Liver (tissue), 9 donors: ENCODE data around the gene FCHSD1. TPM values are rescaled to one million over a fixed set of nuclear protein-coding genes. Genes with fewer than 3 reads are reported as not detected.

Source experiments
- DNase-seq: peaks from one replicate; pipeline ENCODE4 v3.0.0-alpha.2; 2017; ENCODE audit warnings: low spot score
- H3K27ac ChIP-seq, 2 donors: one replicate each; pipeline ENCODE4 v1.7.0; 2013; ENCODE audit warnings: inconsistent platforms in 2 of 2, low read length in 2 of 2, control low read depth in 1 of 2, low read depth in 1 of 2, mild to moderate bottlenecking in 1 of 2
- H3K27me3 ChIP-seq, 4 donors: one replicate each; pipeline versions ENCODE4 v1.6.1 to v1.7.0; 2013; ENCODE audit warnings: low read length in 3 of 4, inconsistent platforms in 1 of 4, mild to moderate bottlenecking in 1 of 4, moderate library complexity in 1 of 4; ENCODE audit not compliant: control insufficient read depth in 4 of 4, insufficient read depth in 4 of 4
- H3K36me3 ChIP-seq, 4 donors: one replicate each; pipeline versions ENCODE4 v1.6.1 to v1.7.0; 2013; ENCODE audit warnings: low read length in 3 of 4, mild to moderate bottlenecking in 3 of 4, low read depth in 1 of 4, moderate library complexity in 1 of 4; ENCODE audit not compliant: control insufficient read depth in 4 of 4, insufficient read depth in 3 of 4
- H3K4me1 ChIP-seq, 4 donors: one replicate each; pipeline versions ENCODE4 v1.6.1 to v1.7.0; 2013; ENCODE audit warnings: low read length in 3 of 4, mild to moderate bottlenecking in 3 of 4, moderate library complexity in 1 of 4; ENCODE audit not compliant: control insufficient read depth in 4 of 4, insufficient read depth in 4 of 4
- H3K4me3 ChIP-seq, 3 donors: one replicate each; pipeline versions ENCODE4 v1.6.1 to v1.7.0; 2013; ENCODE audit warnings: low read length in 3 of 3, control low read depth in 1 of 3, low read depth in 1 of 3, mild to moderate bottlenecking in 1 of 3
- H3K9ac ChIP-seq, 2 donors: one replicate each; pipeline ENCODE4 v1.7.0; 2013; ENCODE audit warnings: low read length in 2 of 2, mild to moderate bottlenecking in 2 of 2, moderate library complexity in 2 of 2, control low read depth in 1 of 2, low read depth in 1 of 2
- H3K9me3 ChIP-seq, 4 donors: one replicate each; pipeline versions ENCODE4 v1.6.1 to v1.7.0; 2013; ENCODE audit warnings: low read length in 3 of 4; ENCODE audit not compliant: control insufficient read depth in 4 of 4
- FOXA2 ChIP-seq: IDR thresholded peaks from 2 replicates; pipeline ENCODE4 v1.6.1; 2016; ENCODE audit warnings: antibody characterized with exemption
- GABPA ChIP-seq, 2 donors: IDR thresholded peaks in 1 of 2; conservative IDR thresholded peaks in 1 of 2; 2 replicates each; pipeline ENCODE4 v1.6.1; 2016; ENCODE audit warnings: antibody characterized with exemption in 2 of 2, mild to moderate bottlenecking in 1 of 2, moderate library complexity in 1 of 2
- HNF4A ChIP-seq, 2 donors: conservative IDR thresholded peaks; 2 replicates each; pipeline ENCODE4 v1.6.1; 2016; ENCODE audit warnings: antibody characterized with exemption in 2 of 2, mild to moderate bottlenecking in 2 of 2
- HNF4G ChIP-seq: IDR thresholded peaks from 2 replicates; pipeline ENCODE4 v1.6.1; 2016; ENCODE audit warnings: antibody characterized with exemption
- JUND ChIP-seq, 2 donors: IDR thresholded peaks; 2 replicates each; pipeline ENCODE4 v1.6.1; 2016; ENCODE audit warnings: antibody characterized with exemption in 2 of 2
- NR2F2 ChIP-seq: IDR thresholded peaks from 2 replicates; pipeline ENCODE4 v1.6.1; 2016; ENCODE audit warnings: antibody characterized with exemption
- RXRA ChIP-seq, 2 donors: IDR thresholded peaks; 2 replicates each; pipeline ENCODE4 v1.6.1; 2017 to 2018; ENCODE audit warnings: antibody characterized with exemption in 2 of 2, mild to moderate bottlenecking in 1 of 2
- SP1 ChIP-seq: IDR thresholded peaks from 2 replicates; pipeline ENCODE4 v1.6.1; 2018; ENCODE audit warnings: antibody characterized with exemption, mild to moderate bottlenecking
- TAF1 ChIP-seq: conservative IDR thresholded peaks from 2 replicates; pipeline ENCODE4 v1.6.1; 2016; ENCODE audit warnings: antibody characterized with exemption, mild to moderate bottlenecking
- YY1 ChIP-seq: IDR thresholded peaks from 2 replicates; pipeline ENCODE4 v1.6.1; 2016; ENCODE audit warnings: antibody characterized with exemption, mild to moderate bottlenecking
- WGBS: extraction: QIAGEN DNeasy Blood & Tissue Kit; methylation state at CpG from one replicate; pipeline ENCODE4 v1.1.7; 2013; 5-methylcytosine and 5-hydroxymethylcytosine counted together
- polyA plus RNA-seq, 2 donors: library from polyadenylated mRNA; stranded (reverse) in 1 of 2; unstranded in 1 of 2; fragments of 200-250 nt in 1 of 2; fragments of >200 nt in 1 of 2; fragmentation: Nextera tagmentation in 1 of 2; extraction: Ambion mirVana in 1 of 2; gene quantifications; one replicate each; pipeline versions ENCODE4 v1.2.1 to v1.2.3, GENCODE V29; 2013 to 2015
- total RNA-seq, 2 donors: library from RNA; depleted of rRNA; stranded (reverse); fragments of >200 nt; gene quantifications; one replicate each; pipeline ENCODE4 v1.2.3, GENCODE V29; 2014
- TF ChIP-seq, protein P1 (sequence below): IDR thresholded peaks from 2 replicates; pipeline ENCODE4 v1.6.1; 2016; ENCODE audit warnings: antibody characterized with exemption, mild to moderate bottlenecking
- TF ChIP-seq, protein P2 (sequence below): IDR thresholded peaks from 2 replicates; pipeline ENCODE4 v1.6.1; 2016; ENCODE audit warnings: antibody characterized with exemption
- TF ChIP-seq, protein P3 (sequence below): fragments of 150-350 bp; IDR thresholded peaks from 2 replicates; pipeline ENCODE4 v1.5.1; 2017; ENCODE audit warnings: improper control_type of control experiment, low read depth, low read length; ENCODE audit not compliant: missing input control
- TF ChIP-seq, protein P4 (sequence below): IDR thresholded peaks from 2 replicates; pipeline ENCODE4 v1.6.1; 2016; ENCODE audit warnings: antibody characterized with exemption
- donor health status: healthy.
- donor health status: healthy.
- donor health status: healthy.
- donor health status: healthy.
- donor health status: healthy.

FCHSD1 gene
- total and polyA plus RNA-seq, 4 donors: 1.3 to 6.4 (median 2.2) TPM

DNA sequence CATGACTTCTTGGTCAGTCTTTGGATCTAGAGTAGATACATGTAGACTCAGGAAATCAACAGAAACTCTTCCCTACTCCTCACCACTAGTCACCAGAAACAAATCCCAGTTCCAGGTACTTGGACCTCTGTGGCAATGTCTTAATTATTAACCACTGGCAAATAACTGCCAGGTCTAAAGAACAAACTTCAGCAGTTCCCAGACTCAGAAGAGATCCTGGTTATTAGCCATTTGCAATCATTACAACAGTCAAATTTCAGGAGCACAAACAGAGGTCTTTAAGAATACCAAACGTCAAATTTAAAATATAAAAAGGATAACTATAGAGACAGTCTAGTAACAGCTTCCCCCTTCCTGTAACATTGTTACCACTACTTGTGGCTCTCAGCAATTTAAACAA lies 42.7 kb downstream of the FCHSD1 start (continued):
- TF ChIP-seq, protein P1, sequence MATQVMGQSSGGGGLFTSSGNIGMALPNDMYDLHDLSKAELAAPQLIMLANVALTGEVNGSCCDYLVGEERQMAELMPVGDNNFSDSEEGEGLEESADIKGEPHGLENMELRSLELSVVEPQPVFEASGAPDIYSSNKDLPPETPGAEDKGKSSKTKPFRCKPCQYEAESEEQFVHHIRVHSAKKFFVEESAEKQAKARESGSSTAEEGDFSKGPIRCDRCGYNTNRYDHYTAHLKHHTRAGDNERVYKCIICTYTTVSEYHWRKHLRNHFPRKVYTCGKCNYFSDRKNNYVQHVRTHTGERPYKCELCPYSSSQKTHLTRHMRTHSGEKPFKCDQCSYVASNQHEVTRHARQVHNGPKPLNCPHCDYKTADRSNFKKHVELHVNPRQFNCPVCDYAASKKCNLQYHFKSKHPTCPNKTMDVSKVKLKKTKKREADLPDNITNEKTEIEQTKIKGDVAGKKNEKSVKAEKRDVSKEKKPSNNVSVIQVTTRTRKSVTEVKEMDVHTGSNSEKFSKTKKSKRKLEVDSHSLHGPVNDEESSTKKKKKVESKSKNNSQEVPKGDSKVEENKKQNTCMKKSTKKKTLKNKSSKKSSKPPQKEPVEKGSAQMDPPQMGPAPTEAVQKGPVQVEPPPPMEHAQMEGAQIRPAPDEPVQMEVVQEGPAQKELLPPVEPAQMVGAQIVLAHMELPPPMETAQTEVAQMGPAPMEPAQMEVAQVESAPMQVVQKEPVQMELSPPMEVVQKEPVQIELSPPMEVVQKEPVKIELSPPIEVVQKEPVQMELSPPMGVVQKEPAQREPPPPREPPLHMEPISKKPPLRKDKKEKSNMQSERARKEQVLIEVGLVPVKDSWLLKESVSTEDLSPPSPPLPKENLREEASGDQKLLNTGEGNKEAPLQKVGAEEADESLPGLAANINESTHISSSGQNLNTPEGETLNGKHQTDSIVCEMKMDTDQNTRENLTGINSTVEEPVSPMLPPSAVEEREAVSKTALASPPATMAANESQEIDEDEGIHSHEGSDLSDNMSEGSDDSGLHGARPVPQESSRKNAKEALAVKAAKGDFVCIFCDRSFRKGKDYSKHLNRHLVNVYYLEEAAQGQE: peak; percentile 57
- TF ChIP-seq SP1 (peak; percentile 77), TAF1 (no peak)

DNA sequence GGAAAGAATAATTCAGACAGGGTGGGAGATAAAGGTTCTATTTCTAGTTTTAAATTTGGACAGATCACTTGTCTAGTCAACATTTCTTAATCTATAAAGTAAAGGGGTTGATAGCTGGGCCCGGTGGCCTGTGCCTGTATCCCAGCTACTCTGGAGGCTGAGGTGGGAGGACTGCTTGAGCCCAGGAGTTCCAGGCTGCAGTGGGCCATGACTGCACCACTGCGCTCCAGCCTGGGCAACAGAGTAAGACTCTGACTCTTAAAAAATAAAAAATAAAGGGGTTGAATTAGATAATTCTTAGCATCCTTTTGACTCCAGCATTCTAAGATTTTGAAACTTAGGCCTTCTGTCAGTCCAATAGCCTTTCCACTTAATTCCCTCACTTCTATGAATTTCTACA lies 43.2 kb downstream of the FCHSD1 start:
- H3K9ac ChIP-seq: no peak overlapping the region
- WGBS: 62% methylated on average over 2 of the region's 2 CpGs
- no peaks in the 10 kb centered on the region for H3K9me3 ChIP-seq
- no peak for DNase-seq
- no peaks in the 10 kb centered on the region for H3K27me3 ChIP-seq
- peaks cover 23 to 73% (median 60%) of the 10 kb centered on the region in 4 donors for H3K4me1 ChIP-seq
- TF ChIP-seq HNF4G (no peak), GABPA (IDR thresholded peaks at IDR 0.05 in 1 of 2, conservative IDR thresholded peaks at IDR 0.05 in 1 of 2) (no peak), JUND (IDR thresholded peaks at IDR 0.05) (no peak), FOXA2 (no peak)
- TF ChIP-seq, protein P2, sequence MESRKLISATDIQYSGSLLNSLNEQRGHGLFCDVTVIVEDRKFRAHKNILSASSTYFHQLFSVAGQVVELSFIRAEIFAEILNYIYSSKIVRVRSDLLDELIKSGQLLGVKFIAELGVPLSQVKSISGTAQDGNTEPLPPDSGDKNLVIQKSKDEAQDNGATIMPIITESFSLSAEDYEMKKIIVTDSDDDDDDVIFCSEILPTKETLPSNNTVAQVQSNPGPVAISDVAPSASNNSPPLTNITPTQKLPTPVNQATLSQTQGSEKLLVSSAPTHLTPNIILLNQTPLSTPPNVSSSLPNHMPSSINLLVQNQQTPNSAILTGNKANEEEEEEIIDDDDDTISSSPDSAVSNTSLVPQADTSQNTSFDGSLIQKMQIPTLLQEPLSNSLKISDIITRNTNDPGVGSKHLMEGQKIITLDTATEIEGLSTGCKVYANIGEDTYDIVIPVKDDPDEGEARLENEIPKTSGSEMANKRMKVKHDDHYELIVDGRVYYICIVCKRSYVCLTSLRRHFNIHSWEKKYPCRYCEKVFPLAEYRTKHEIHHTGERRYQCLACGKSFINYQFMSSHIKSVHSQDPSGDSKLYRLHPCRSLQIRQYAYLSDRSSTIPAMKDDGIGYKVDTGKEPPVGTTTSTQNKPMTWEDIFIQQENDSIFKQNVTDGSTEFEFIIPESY: no peak
- peak overlapping the region; percentile 75 to 80 for H3K27ac ChIP-seq
- H3K36me3 ChIP-seq: no peaks in the 10 kb centered on the region
- H3K4me3 ChIP-seq: peak overlapping the region in 1 of 3 donors; percentile 15

DNA sequence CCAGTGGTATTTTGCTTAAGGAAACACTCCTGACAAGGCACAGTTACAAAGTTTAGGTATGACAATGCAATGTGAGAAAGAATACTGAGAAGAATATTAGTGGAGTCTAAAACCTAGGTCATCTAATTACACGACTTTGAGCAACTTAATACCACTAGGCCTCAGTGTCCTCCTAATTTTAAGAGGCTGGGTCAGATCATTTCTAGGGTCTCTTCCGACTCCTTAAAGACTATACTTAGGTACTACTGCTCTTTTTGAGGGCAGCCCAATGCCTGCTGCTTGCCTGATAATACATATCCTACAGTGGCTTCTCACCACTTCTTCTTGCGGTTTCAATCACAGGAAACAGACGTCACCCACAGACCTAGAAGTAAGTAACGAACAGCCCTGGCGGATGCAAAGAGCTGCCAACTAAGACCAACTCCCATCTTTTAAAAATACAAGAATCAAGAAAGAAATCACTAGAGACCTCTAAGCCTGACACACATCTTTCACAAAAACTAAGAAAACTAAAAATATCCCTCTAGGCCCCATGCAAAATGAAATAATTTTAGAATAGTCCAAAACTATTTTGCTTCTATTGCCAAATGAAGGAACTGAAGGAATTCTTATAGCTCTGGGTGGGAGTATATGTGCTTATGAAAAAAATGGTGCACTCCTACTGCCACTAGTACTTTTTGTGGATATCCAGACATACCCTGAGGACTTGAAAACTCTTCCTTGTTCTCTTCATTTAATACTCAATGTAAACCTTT lies 45.5 kb downstream of the FCHSD1 start:
- H3K27ac ChIP-seq: peak overlapping the region; percentile 20 to 51
- H3K9ac ChIP-seq: peak overlapping the region in 1 of 2 donors; percentile 26
- no peak for DNase-seq

More for the DNA sequence above, 45.5 kb downstream of the FCHSD1 start:
- 72% methylated on average over 6 of the region's 6 CpGs for whole genome bisulfite sequencing
- H3K27me3 ChIP-seq: no peaks in the 10 kb centered on the region
- no peak for TF ChIP-seq RXRA (IDR thresholded peaks at IDR 0.05)
- peak; percentile 13 for TF ChIP-seq YY1
- peak; percentile 29 for TF ChIP-seq SP1
- TF ChIP-seq GABPA (IDR thresholded peaks at IDR 0.05 in 1 of 2, conservative IDR thresholded peaks at IDR 0.05 in 1 of 2): peak in 1 of 2 donors; percentile 9
- TF ChIP-seq, protein P3, sequence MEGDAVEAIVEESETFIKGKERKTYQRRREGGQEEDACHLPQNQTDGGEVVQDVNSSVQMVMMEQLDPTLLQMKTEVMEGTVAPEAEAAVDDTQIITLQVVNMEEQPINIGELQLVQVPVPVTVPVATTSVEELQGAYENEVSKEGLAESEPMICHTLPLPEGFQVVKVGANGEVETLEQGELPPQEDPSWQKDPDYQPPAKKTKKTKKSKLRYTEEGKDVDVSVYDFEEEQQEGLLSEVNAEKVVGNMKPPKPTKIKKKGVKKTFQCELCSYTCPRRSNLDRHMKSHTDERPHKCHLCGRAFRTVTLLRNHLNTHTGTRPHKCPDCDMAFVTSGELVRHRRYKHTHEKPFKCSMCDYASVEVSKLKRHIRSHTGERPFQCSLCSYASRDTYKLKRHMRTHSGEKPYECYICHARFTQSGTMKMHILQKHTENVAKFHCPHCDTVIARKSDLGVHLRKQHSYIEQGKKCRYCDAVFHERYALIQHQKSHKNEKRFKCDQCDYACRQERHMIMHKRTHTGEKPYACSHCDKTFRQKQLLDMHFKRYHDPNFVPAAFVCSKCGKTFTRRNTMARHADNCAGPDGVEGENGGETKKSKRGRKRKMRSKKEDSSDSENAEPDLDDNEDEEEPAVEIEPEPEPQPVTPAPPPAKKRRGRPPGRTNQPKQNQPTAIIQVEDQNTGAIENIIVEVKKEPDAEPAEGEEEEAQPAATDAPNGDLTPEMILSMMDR: no peak
- TF ChIP-seq NR2F2: no peak
- TF ChIP-seq HNF4A (conservative IDR thresholded peaks at IDR 0.05): peak in 1 of 2 donors; percentile 26
- TF ChIP-seq, protein P4, sequence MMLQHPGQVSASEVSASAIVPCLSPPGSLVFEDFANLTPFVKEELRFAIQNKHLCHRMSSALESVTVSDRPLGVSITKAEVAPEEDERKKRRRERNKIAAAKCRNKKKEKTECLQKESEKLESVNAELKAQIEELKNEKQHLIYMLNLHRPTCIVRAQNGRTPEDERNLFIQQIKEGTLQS: no peak
- TF ChIP-seq, protein P2: no peak
- no peak for TF ChIP-seq HNF4G
- TF ChIP-seq TAF1: no peak
- H3K4me3 ChIP-seq: no peak overlapping the region
- no peaks in the 10 kb centered on the region for H3K9me3 ChIP-seq
- peaks cover 18 to 63% (median 51%) of the 10 kb centered on the region in 4 donors for H3K4me1 ChIP-seq
- no peaks in the 10 kb centered on the region for H3K36me3 ChIP-seq
